NCI-H2171 treated with DMSO at 0.1 percent for 48 hours (cell line): ENCODE data around the gene FIGN.

ENCODE experiments used
- DNase-seq: peaks from one replicate; lab custom pipeline; 2025; lab: John Stamatoyannopoulos, UW

FIGN gene

DNA sequence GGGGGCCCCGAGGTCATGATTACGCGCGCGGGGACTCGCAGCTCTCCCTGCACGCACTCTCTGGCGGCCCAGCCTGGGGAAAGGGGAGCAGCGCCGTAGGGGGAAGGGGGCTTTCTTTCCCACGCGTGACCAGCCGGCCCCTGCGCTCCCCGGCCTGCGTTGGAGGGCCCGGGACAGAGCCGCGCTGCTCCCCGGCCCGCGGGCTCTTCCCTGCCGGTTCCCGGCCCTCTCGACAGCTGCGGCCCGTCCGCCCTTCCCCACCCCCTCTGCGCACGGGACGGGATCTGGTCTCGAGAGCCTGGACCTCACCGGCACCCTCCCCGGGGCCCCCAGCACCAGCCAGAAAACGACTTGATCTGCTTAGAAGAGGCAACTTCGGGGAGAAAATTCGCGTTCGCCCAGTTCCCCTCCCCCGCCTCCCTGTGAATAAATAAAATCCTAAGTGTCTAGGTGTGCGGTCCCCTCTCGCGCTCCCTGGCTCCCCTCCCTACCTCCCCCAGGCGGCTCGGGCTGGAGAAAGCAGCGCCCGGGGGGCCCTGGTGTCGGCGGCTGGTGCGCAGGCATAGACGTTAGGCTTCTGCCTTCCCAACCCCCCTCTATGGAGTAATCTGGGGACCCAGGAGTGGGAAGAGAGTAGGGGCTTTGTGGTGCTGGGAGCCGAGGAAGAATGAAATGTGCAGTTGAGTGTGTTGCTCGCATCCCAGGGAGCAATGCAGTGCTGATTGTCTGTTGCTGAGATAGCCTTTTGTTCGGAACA, 803 bp upstream of the FIGN start:
- no peak for DNase-seq

DNA sequence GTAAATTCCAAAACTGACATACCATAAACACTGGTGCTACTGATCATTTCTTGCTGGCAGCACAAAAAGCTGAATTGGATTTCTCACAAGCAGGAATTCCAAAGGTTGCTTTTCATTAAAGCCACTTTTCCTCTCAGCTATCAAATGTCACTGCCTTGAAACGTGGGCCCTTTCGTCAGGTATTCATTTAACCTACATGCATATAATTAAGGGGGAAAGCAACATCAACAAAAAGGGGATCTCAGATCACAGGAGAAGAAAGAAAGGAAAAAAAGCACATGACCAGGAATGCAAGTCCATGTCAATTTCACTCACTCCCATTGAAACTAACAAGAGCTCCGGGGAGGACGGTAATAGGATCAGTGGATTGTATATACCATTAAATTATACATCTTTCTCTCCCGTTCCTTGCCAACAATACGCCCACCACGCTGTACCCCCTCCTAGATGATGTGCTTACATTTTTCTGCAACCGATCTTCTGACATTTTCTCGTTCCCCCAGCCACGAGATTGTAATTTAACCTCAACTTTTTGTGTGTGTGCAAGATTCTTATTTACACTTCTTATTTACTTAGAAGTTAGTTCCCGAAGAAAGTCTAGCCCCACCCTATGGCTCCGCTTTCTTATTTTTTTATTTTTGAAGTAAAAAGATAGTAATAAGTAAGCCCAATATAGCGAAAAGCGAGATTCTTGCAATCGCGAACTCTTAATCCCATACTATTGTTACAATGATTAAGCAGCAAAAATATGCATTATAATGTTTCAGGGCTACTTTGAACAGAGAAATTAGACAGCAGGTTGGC, 725 bp downstream of the FIGN start:
- DNase-seq: no peak

DNA sequence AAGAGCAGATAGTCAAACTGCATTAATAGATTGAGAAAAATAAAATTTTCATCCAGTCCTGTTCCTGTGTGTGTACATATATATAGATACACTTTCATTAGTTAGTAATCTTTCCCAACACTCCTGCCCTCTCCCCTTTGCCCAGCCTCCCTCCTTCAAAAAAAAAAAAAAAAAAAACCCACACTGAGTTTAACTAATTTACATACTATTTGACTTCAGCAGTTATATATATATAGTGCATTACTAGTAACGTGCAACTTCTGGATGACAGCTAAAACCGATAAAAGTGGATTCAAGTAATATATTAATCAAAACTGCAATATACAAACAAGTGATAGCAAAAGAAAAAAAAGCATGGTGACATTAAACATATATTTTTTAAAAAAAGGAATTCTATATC, 1.4 kb downstream of the FIGN start:
- DNase-seq: no peak

DNA sequence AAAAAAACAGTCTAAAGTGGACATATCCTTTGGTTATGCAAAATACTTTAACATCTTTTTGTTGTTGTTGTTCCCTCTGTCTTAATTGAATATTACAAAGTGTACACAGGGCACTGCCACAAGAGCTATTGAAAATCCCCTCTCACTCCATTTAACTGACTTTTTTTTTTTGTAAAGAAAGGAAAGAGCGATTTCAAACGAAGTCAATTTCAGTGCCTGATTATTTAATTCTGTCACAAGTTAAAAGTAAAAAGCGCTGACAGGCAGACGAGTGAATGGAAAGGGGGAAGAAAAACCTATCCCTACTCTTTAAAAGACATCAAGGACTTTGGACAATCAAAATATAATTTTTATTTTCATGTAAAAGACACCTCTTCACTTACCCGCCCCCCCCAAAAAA, 1.9 kb downstream of the FIGN start:
- DNase-seq: no peak

DNA sequence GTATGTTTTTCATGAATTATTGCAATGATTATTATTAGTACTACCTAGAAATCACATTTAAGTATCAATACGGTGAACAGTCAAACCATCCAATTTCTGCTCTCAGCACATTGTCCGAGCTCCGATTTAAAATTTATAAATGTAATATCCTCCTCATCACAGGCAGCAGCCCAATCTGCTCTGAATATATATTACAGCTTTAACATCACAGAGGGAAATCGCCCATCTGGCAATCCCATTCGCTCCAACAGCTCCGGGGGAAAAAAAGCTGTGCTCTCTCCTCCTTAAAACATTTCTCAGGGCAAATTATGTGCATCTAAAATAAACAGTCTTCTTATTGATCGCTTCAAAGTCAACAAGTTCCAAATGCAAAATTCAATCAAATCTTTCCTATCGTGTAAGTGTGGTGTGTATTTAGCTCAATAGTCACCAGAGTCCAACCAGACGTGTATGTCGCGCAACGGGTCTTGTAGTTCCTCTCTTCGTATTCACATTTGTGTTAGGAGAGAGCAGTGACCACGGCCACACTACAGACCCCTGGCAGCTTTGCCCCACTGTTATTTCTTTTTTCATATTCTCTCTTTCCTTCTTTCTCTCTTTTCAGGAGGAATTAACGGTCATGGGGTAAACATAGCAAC, 2.4 kb downstream of the FIGN start:
- DNase-seq: no peak

DNA sequence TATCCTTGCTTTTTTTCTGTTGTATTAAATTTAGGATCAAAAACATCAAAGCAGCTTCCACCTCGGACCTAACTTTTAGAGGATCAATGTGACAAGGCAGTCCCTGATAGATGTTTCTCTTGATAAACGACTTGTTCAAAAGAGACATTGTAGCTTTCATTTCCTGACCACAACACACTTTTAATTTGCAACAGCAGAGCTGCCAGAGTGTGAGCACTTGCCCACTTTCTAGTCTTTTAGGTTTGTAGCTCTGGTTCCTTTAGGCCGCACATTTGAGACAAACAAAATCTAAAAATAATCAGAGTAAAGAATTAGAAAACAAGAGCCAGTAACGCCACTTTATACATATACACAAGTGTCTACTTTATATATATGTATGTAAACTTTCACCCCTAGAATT, 3.1 kb downstream of the FIGN start:
- no peak for DNase-seq

DNA sequence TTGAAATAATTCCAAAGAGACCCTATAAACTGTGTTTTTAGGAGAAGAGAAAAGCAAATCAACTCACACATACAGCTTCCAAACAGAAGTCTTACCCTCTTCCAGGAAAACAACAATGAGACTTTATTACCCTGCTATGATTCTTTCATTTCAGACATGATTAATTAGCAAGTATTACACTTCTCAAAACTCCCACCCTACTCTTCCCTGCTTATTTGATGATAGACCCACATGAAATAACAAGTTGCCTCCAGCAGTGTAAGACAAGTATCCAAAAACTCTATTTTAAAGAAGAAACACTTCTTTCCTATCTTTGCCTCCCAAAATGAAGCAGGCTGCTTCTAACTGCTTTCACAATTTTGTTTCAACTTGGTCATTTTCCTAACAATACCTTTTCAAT, 4.1 kb downstream of the FIGN start:
- no peak for DNase-seq

DNA sequence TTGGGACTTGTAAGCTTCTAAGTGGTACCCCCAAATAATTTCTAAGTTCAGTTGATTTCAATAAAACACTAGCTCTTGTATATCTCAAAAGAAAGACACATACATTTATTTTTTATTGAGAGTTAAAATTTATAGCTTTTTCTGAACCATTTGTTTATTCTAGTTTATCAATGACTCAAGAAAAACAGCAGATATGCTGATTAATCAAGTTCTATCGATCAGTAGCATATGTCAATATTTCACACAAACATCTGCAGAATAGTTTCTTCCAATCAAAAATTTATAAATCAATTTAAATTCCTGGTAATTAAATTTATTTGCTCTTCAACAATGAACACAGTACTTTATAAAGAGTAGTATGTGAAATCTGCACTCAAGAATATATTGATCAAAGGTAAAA, 5.3 kb downstream of the FIGN start:
- no peak for DNase-seq

DNA sequence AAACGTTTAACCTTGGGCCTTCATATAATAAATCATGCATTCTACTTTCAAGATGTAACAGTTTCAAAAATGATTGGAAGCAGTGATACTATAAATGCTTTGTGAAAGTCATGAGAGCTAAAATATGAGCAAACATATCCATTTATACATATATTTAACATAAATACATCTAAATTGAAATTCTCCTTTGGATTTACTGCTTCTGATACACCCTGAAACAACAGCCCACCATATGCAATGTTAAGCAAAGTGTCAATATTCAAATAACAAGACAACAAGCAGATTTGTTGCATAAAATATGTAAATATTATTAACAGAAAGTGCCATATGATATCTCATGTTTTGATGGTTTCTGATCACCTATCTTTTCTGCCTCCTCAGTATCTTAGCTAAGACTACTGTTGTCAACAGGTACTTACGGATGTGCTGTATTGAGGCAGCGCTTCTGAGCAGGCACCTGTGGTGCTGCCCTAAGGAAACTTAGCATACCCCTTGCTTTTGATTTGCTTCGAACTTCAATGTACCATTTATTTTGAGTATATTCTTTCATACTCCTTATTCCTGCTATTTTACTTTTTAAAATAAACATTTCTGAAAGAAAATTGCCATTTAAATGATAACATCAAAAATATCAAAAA, 6.1 kb downstream of the FIGN start:
- DNase-seq: no peak

DNA sequence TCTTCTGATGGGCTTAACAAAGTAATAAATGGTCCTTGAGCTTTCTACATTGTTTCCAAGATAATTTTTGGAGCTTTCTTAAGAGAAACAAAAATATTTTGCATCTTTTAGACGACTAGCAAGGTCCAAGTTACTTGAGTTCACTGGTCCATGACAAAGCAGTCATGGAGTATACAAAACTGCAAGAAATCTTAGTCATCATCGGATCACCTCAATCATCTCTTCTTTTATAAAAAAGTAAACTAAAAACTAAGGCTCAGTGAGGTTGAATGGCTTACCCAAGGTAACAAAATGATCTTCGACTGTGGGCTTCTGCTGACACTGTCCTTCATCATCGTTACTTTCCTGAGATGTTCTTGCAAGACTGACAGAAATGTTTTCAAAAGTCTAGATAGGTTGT, 11.9 kb downstream of the FIGN start:
- no peak for DNase-seq

DNA sequence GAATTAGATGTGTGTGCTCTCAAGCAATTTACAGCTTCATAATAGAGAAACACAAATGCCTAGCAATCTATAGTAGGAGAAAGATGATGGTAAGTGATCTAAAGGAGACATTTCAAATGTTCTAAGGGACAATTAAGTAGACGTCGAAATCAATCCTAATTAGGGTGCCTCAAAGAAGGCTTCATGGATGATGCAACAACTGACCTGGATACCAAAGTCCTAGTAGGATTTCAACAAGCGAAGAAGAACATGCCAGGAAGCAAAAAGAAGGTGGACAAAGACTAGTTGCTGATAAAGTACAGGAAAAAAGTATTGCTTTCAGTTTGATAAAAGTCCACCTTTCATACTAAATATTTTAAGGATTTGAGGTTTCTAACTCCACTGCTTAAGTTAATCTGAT, 12.5 kb downstream of the FIGN start:
- no peak for DNase-seq

DNA sequence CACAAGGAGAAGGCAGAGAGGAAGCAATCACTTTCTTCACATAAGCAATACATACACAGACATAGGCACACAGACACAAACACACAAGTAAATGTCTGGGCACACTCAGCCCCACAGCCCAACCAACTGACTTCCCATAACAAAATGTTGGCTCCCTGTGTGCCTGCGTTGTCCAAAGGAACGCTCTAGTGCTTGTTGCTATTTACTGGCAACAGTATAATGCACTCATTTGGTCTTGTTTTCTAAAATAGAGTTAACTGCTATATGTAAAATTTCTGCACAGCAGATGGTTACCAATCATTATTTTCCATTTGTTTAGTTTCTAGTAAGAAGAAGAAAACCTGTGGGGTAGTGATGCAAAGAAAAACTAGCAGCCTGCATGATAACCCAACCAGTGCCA, 16.5 kb downstream of the FIGN start:
- DNase-seq: no peak

DNA sequence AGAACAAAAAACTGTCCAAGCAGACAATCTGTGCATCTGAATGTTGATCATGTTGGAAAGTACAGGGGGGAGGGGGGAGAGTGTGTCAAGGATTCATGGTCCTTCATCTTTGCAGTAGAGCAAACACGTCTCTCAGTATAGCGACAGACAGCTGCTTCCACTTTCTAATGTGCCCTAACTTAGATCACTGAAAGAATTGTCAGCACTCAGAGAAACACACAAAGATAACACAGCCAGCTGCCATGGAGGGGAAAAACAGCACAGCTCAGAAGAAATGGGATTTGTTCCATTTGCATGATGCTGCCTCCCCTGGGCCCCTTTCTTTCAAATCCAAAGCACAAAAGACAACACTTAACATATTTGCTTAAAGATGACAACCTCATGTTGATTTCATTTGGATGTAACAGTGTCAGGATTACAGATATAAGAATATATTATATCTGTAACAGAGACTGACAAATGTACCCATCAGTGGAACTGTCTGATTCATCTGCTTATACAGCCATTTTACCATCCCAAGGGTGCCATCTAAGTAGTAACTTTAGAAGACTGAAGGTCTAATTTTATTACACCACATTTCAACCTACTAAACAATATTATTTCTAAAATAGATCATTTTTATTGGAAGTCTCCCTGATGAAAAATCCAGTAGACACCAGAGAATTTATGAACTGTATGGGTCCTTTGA, 17.7 kb downstream of the FIGN start:
- no peak for DNase-seq

DNA sequence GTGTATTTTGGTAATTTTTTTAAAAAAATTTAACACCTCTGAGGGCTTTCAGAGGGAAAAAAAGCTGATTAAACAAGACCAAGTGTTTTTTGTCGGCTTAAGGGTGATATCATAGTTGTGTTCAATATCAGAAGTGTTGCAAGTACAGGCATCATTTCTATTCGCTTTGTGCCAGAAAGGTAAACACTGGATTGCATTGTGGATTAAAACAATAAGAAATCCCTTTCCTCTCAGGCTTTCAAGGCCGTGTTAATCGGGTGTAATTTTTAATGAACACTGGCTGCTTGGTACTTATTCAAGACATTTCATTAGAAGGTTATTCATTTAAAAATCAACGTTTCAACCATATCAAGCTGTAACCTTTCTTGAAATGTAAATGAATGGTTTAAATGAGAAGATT, 18.3 kb downstream of the FIGN start:
- no peak for DNase-seq

DNA sequence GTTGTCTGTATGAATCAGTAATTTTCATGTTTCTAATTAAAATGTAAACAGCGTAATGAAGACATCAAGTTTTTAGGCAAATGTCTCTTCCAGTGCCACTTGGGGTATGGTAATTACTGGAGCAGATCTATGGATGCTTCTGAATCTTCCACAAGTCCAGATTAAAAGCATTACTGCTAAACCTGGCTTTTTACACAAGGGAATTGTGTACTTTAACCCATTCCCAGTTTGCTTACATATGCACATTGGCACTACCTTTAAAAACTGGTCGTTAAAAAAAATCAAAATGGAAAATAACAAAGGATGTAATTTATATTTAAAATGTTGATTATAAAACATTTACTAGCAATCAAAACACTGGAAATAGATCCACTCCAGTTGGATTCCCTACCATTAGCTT, 19.7 kb downstream of the FIGN start:
- no peak for DNase-seq

DNA sequence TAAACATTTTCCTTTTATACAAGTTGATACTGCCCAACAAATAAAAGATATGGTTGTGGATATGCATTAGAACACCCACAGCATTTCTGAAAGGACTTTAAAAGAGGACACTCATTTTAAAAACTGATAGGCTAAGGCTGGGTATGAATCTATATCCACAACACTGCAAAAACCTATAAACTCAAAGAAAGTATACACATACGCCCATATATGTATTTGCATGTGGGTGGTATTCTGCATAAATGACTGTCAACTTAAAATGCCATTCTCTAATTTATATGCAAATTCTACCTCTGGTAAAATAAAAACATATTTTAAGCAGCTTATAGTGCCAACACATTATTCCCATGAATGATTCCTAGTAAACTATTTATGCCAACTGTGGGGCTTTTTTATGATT, 20.1 kb downstream of the FIGN start:
- DNase-seq: no peak

DNA sequence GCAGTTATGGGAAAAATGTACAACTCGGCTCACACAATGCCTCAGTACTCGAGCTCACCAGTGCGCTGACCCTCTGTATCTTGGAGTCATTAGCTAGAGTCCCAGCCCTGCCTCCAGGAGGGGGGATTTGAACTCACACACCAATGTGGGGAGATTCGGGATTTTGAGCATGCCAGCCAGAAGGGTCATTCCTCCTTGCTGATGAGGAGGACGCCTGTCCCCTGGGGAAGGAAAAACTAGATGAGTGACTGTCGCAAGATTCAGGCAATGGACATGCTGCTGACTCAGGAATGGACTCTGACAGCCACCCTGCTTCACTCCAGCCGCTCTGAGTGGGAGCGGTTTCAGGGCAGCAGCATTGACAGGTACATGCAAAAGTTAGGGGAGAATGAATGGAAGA, 20.6 kb downstream of the FIGN start:
- DNase-seq: no peak

DNA sequence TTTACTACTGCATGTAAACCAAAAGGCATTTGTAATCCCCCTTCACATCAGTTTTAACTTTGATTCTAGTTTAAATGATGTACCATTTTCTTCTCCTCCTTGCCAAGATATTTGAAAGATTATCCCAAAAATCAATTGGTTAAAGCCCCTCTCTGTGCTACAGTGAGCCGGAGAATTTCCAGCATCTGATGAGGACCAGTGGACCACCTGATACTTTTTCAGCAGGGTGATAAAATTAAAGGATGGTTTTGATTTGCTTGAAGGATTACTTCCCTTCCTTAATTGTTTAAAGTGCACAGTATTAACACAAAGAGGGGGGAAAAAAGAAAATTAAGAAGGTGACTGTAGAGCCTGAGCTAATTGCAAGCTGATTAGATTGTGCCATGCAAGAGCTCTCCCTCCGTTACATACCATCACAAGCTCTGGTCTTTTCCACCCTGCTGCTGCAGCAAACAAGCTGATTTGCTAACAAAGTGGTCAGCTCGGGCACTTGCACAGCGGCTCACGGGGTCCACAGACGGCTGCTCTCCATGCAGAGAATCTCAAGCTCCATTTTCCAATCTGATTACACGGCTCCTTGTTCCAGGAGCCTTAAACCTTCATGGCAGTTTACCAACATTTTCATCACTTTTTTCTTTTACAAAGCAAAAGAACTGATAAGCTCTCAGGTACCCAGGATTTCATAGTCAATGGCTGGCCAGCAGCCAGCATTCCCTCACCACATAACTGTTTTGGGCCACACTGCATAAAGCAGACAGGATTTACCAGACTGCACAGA, 22.1 kb downstream of the FIGN start:
- DNase-seq: no peak

DNA sequence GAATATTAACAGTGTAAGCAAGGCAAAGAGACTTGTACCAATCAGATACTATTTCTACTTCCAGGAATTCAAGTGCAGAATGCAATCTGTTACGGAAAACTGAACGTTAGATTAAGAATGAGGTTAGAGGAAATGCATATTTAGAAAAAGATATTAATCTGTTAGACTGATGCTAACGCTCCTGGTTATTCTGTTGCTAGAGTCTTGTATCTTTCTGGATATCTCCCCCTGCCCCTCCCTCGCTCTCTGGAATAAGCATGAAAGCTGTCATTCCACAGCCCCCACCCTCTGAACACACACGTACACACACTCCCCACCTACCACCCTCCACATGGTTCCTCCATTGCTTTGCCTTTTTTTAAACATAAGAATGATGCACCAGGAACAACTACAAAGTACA, 24.1 kb downstream of the FIGN start:
- no peak for DNase-seq

DNA sequence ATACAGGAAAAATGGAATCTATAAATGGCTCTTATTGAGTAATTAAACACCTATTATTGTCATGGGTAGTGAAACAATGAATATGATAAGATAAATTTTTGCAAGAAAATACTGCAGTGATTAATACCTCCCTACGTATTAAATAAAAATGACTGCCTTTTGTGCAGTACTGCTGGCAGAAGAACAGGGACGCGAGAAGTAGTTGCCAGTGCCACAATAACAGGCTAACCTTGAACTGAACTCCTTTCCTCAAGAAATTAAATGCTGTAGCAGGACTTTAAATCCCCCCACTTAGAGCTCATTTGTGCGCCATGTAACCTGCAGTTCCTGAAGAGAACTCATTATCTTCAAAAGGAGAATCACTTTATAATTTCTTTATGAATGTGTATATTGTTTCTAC, 24.6 kb downstream of the FIGN start:
- DNase-seq: no peak

DNA sequence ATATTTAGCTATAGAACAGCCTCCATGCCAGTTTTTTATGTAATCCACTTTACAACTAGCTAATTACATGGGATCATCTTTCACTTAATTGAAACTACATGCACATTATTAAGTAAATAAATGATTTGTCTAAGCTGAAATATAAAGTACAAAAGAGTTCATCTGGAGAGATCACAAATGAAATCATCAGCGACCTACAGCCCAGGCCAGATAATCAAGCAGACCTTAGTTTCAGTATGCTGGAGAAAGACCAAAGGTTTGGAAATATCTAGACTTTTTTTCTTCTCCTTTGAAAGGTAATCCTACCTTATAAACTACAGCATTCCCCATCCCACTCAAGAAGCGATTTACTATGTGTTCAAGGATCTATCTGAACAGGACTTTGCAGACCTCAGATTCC, 26.5 kb downstream of the FIGN start:
- no peak for DNase-seq
